Peyer's patch (tissue), 4 donors: ENCODE measurements around the gene CDKL5. TPM values are rescaled to one million over a fixed set of nuclear protein-coding genes. Genes with fewer than 3 reads are reported as not detected.

Experiments used
- DNase-seq, 3 donors: peaks; one replicate each; pipeline ENCODE4 v3.0.0-alpha.2; 2017 to 2019
- H3K27ac ChIP-seq, 4 donors: fragments of 200-600 bp; sonication (generic); one replicate each; pipeline ENCODE4 v1.5.1; 2016 to 2019
- H3K27me3 ChIP-seq, 2 donors: fragments of 200-600 bp; sonication (generic); one replicate each; pipeline ENCODE4 v1.5.1; 2019
- H3K36me3 ChIP-seq, 3 donors: fragments of 200-600 bp; sonication (generic); one replicate each; pipeline ENCODE4 v1.5.1; 2016 to 2019
- H3K4me1 ChIP-seq, 4 donors: fragments of 200-600 bp; sonication (generic); one replicate each; pipeline ENCODE4 v1.5.1; 2016 to 2019
- H3K4me3 ChIP-seq, 4 donors: fragments of 200-600 bp; sonication (generic); 1 replicate in 3 of 4; 2 replicates in 1 of 4; pipeline ENCODE4 v1.5.1; 2016 to 2019; ENCODE audit warnings: mild to moderate bottlenecking in 1 of 4
- H3K9me3 ChIP-seq, 4 donors: fragments of 200-600 bp; sonication (generic); one replicate each; pipeline ENCODE4 v1.5.1; 2016 to 2019; ENCODE audit warnings: mild to moderate bottlenecking in 1 of 4
- POLR2A ChIP-seq, 2 donors: fragments of 450-650 bp; IDR thresholded peaks; one replicate each; pipeline ENCODE4 v1.5.1; 2017; ENCODE audit warnings: antibody characterized with exemption in 2 of 2, mild to moderate bottlenecking in 2 of 2, moderate library complexity in 2 of 2
- total RNA-seq, 4 donors: library from RNA; depleted of rRNA; stranded (reverse); fragments of >200 nt; gene quantifications; one replicate each; pipeline ENCODE4 v1.1.0, GENCODE V29; 2016
- TF ChIP-seq, protein P1 (sequence below), 6 experiments: fragments of 450-650 bp in 4 of 6; fragments of 200-600 bp in 2 of 6; sonication (generic) in 1 of 6; IDR thresholded peaks; one replicate each; pipeline ENCODE4 v1.5.1; 2017 to 2019; ENCODE audit warnings: antibody characterized with exemption in 6 of 6, mild to moderate bottlenecking in 3 of 6, moderate library complexity in 1 of 6

The CDKL5 gene
- total RNA-seq, 4 donors from 2014 or later: 1.4 to 3.3 (median 2.5) TPM

- H3K4me1 ChIP-seq: no peaks in the 10 kb centered on the region
- no peaks in the 10 kb centered on the region for H3K9me3 ChIP-seq
- no peaks in the 10 kb centered on the region for H3K27me3 ChIP-seq
- no peak for TF ChIP-seq POLR2A (IDR thresholded peaks at IDR 0.05)
- TF ChIP-seq, protein P1, sequence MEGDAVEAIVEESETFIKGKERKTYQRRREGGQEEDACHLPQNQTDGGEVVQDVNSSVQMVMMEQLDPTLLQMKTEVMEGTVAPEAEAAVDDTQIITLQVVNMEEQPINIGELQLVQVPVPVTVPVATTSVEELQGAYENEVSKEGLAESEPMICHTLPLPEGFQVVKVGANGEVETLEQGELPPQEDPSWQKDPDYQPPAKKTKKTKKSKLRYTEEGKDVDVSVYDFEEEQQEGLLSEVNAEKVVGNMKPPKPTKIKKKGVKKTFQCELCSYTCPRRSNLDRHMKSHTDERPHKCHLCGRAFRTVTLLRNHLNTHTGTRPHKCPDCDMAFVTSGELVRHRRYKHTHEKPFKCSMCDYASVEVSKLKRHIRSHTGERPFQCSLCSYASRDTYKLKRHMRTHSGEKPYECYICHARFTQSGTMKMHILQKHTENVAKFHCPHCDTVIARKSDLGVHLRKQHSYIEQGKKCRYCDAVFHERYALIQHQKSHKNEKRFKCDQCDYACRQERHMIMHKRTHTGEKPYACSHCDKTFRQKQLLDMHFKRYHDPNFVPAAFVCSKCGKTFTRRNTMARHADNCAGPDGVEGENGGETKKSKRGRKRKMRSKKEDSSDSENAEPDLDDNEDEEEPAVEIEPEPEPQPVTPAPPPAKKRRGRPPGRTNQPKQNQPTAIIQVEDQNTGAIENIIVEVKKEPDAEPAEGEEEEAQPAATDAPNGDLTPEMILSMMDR (IDR thresholded peaks at IDR 0.05): no peak
- H3K4me3 ChIP-seq: no peak overlapping the region
- H3K36me3 ChIP-seq: no peaks in the 10 kb centered on the region
- no peak for DNase-seq
- no peak overlapping the region for H3K27ac ChIP-seq
These were observed 116.7 kb downstream of the CDKL5 start for GRCh38 chrX:18542131-18542530.

DNA sequence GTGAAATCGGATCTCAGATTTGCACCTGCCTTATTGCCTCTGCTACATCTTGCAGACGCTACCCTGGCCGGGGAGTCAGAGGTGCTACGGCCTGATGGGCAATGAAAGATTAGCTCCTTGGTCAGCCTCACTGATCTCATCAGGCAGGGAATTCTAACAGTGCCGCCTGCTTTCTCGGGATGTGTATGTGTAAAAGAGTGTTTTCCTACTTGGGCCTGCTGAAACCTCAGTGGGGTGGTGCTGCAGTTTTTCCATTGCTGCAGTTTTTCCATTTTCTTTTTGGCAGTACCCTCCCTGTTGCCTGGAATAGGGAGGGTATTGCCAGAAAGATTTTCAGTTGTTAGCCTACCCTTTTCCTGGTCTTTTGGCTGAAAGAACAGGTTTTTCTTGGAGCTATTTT is 117.5 kb downstream of the CDKL5 start:
- H3K36me3 ChIP-seq: no peaks in the 10 kb centered on the region
- TF ChIP-seq POLR2A (IDR thresholded peaks at IDR 0.05): no peak
- TF ChIP-seq, protein P1 (IDR thresholded peaks at IDR 0.05): no peak
- no peaks in the 10 kb centered on the region for H3K27me3 ChIP-seq
- no peak overlapping the region for H3K4me3 ChIP-seq
- no peaks in the 10 kb centered on the region for H3K9me3 ChIP-seq
- H3K27ac ChIP-seq: no peak overlapping the region
- H3K4me1 ChIP-seq: no peaks in the 10 kb centered on the region
- DNase-seq: no peak

- H3K27ac ChIP-seq: no peak overlapping the region
These were observed 118.3 kb downstream of the CDKL5 start for GRCh38 chrX:18543738-18544137.

DNA sequence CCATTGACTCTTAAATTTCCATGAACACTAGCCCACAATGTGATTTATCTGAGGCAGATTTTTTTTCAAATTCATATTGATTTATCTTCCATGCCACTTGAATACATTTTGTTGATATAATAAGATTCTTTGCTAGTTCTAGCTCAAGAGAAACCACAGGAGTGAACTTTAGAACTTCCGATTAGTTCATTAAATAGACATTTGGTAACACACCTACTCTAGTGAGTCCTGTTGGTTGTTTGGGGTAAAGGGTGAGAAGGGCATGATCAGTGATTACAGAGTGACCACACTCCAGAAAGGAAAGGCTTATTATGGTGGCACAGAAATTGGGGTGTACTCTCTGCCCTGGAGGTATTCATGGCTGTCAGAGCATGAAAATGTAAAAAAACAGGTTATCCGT is 120.4 kb downstream of the CDKL5 start:
- Histone ChIP-seq H3K36me3 (no peaks in the 10 kb centered on the region), H3K4me3 (no peak overlapping the region), H3K4me1 (no peaks in the 10 kb centered on the region), H3K27me3 (no peaks in the 10 kb centered on the region), H3K9me3 (no peaks in the 10 kb centered on the region), H3K27ac (no peak overlapping the region)
- TF ChIP-seq, protein P1 (IDR thresholded peaks at IDR 0.05): no peak
- TF ChIP-seq POLR2A (IDR thresholded peaks at IDR 0.05): no peak
- DNase-seq: no peak

More at GRCh38 chrX:18543738-18544137, 118.3 kb downstream of the CDKL5 start:
- no peaks in the 10 kb centered on the region for H3K4me1 ChIP-seq
- TF ChIP-seq, protein P1 (IDR thresholded peaks at IDR 0.05): no peak
- TF ChIP-seq POLR2A (IDR thresholded peaks at IDR 0.05): no peak
- no peak overlapping the region for H3K4me3 ChIP-seq
- H3K9me3 ChIP-seq: no peaks in the 10 kb centered on the region
- DNase-seq: no peak
- H3K36me3 ChIP-seq: no peaks in the 10 kb centered on the region
- no peaks in the 10 kb centered on the region for H3K27me3 ChIP-seq

DNA sequence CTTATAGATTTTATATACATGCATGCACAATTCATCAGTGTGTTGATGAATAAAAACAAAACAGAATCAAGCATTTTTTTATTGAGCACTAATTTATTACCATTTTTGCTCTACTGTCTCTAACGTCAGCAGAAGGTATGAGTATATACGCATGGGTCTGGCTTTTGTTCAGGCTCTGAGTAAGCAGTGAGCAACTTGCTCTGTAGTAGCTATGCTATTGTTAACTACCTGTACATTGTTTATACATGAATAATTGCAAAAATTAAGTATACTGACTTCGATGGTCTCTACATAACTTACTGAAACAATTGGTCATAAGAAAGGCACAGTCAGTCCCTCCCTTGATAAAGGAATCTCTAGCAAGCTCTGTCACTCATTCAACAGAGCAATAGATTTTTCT is 123.6 kb downstream of the CDKL5 start:
- Histone ChIP-seq H3K4me3 (no peak overlapping the region), H3K9me3 (no peaks in the 10 kb centered on the region), H3K27ac (no peak overlapping the region), H3K4me1 (no peaks in the 10 kb centered on the region), H3K36me3 (no peaks in the 10 kb centered on the region), H3K27me3 (no peaks in the 10 kb centered on the region)
- no peak for DNase-seq
- TF ChIP-seq POLR2A (IDR thresholded peaks at IDR 0.05): no peak
- TF ChIP-seq, protein P1 (IDR thresholded peaks at IDR 0.05): no peak

DNA sequence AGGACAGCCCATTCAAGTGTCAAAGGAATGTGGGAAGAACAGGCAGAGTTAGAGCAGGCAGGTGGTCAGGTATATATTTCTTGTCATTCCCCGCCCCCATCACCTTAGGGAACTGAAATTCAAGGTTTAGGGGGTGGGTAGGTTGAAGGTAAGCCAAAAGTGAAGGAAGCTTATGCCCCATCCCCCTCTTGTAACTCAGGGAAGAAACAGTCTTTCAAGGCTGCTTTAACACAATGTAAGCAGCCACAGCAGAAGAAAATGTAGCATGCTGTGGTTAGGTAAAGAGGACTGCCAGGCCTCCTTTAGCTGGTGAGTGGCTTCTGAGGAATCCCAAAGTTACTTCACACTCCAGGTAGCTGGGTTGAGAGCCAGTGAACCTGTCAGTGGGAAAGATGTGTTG is 124.2 kb downstream of the CDKL5 start:
- H3K4me3 ChIP-seq: no peak overlapping the region
- no peaks in the 10 kb centered on the region for H3K27me3 ChIP-seq
- H3K9me3 ChIP-seq: no peaks in the 10 kb centered on the region
- H3K36me3 ChIP-seq: no peaks in the 10 kb centered on the region
- no peaks in the 10 kb centered on the region for H3K4me1 ChIP-seq
- H3K27ac ChIP-seq: no peak overlapping the region
- no peak for TF ChIP-seq POLR2A (IDR thresholded peaks at IDR 0.05)
- TF ChIP-seq, protein P1 (IDR thresholded peaks at IDR 0.05): no peak
- no peak for DNase-seq
